LoVo (cell line): ENCODE measurements around the gene TMEM86A.
"Not testable (repeated sequence)": the region's sequence is repeated elsewhere in the genome, so short reads cannot be mapped to it uniquely, and the experiment has no call there.

Experiments
- DNase-seq: peaks from one replicate; pipeline ENCODE4 v3.0.0-alpha.2; 2016; ENCODE audit warnings: low spot score

TMEM86A gene, protein sequence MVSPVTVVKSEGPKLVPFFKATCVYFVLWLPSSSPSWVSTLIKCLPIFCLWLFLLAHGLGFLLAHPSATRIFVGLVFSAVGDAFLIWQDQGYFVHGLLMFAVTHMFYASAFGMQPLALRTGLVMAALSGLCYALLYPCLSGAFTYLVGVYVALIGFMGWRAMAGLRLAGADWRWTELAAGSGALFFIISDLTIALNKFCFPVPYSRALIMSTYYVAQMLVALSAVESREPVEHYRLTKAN

DNA sequence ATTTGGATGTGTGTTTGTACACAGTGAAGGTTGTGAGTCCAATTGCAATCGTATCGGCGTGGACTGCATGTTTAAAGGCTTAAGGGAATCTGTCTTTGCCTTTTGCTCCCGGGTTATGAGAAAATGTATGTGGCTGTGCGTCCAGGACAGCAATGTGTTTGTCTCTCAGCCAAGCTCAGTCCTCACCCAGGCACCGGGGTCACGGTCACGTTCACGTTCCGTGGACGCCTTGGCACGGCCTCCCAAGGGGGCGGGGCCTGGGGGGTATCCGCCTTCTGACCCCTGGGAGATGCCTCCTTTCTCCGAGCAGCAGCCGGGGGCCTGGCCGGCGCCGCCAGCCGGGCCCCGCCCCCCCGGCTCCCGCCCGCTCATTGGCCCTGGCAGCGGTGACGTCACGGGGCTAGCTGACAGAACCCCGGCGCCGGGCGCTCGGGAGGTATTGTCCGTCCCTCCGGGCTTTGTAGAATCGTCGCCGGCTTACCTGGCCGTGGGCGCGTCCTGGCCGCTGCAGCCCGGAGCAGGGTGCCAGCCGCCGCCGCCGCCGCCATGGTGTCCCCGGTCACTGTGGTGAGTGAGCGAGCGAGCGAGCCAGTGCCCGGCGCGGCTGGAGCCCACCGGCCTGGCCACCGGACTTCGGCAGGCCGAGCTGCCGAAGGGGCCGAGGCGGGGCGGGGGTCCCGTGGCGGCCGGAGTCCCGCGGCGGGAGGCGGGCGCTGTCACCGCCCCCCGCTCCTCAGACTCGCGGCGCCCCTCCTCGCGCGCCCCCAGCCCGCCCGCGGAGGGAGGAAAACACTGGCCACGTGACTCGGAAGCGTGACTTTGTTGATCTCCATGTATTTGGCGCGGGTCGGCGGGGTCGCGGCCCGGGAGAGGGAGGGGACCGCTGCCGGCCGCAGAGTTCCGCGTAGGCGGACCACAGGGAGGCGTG, at the start of gene TMEM86A:
TMEM86A (plus strand) TSS at position 439 of the 928 bp plus-strand sequence; CDS start at position 547, 108 bp downstream.
- DNase-seq = peak; percentile 85

DNA sequence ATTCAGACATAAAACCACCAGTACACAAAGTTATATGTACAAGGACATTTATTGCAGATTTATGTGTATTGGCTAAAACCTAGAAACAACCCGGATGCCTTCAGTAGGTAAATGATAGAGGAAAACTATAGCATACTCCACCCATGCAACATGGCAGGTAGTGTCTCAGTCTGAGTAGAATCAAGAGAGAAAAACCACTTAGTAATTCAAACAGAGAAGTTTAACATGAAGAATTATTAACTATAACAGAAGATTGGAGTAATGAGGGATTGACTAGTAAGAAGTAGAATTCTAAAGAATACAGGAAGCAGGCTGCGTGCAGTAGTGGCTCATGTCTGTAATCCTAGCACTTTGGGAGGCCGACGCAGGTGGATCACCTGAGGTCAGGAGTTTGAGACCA, 48.2 kb upstream of the TMEM86A start:
- DNase-seq = no peak

DNA sequence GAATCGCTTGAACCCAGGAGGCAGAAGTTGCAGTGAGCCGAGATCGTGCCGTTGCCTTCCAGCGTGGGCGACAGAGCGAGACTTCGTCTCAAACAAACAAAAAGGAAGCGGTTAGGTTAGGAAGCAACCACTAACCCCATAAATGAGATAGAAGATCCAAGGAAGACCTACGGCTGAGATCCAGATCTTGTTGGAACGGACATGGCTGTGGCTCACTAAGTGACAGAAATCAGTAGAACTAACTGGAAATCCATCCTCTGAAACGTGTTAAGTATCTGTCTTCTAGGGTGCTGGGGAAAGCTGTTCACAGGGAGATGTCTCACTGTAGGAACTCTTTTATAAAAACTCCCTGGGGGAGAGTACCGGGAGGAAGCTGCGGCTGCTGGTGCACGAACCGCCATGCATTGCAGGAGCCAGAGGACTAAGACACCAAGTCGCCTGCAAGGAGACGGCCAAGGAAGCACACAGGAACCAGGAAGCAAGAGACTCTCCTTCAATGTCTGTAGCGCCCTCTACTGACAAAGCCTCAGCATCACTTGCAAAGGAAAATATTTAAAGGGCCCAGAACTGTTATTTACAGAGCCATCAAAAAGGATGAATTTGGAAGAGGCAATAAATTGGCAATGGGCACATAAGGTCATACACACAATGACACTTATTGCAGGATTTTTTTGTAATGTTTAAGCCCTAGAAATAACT, 47.6 kb upstream of the TMEM86A start:
- DNase-seq = peak; percentile 65

DNA sequence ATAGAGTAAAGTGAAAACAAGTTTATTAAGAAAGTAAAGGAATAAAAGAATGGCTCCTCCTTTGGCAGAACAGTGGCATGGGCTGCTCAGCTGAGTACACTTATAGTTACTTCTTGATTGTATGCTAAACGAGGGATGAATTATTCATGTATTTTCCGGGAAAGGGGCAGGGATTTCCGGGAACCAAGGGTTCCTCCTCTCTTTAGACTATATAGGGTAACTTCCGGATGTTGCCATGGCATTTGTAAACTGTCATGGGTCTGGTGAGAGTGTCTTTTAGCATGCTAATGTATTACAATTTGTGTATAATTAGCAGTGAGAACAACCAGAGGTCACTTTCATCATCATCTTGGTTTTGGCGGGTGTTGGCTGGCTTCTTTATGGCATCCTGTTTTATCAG, 40.9 kb upstream of the TMEM86A start:
- no peak for DNase-seq

DNA sequence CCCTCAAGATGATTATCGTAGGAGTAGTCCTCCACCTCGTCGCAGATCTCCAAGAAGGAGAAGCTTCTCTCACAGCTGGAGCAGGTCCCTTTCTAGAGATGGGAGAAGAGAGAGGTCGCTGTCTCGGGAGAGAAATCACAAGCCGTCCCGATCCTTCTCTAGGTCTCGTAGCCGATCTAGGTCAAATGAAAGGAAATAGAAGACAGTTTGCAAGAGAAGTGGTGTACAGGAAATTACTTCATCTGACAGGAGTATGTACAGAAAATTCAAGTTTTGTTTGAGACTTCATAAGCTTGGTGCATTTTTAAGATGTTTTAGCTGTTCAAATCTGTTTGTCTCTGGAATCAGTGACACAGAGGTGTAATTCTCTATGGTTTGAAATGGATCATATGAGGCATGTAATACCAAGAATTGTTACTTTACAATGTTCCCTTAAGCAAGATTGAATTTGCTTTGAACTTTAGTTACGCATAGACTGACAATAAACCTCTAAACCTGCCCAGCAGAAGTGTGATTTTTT, 33.2 kb upstream of the TMEM86A start:
- not testable (repeated sequence) for DNase-seq

DNA sequence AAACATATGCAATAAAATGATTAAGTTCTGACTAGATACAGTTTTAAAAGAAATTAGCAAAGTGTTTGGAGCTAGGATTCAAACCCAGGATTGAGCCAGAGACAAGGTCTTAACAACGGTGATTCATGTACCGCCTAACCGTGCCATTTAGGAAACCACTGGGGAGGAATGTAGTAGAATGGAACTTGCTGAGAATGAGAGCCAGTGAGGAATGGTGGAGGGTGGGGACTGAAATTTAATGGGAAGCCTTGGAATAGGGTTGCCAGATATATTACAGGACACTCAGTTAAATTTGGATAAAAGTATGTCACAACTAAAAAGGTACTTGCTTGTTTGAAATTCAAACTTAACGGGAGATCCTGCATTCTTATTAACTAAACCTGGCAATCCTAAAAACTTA, 30.4 kb upstream of the TMEM86A start:
- no peak for DNase-seq

DNA sequence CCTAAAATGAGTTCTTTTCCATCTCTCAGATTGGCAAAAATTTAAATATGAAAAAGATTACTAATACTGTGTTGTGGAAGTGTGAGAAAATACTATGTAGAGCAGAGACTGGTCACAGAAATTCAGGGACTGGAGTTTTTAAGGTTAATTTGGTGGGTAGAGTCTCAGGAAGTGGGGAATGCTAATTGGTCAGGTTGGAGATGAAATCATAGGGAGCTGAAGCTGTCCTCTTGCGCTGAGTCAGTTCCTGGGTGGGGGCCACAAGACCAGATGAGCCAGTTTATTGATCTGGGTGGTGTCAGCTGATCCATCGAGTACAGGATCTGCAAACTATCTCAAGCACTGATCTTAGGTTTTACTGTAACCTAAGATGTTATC, 29.4 kb upstream of the TMEM86A start:
- no peak for DNase-seq

DNA sequence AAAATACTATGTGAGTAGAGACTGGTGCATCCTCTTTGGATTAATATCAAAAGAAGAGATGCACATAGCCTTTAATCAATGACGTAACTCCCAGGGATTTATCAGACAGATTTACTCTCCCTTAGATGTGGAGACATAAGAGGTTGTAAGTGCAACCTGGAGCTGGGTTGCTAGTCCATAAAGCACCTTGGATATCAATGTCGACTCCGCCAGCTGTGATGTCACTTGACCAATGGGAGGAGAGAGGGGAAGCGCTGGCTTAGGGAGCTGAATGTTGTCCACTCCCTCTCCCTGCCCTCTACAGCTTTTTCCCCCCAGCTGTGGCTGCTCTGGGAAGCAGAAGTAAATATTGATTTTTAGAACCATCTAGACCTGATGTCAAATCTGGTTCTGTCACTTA, 28.9 kb upstream of the TMEM86A start:
- no peak for DNase-seq

DNA sequence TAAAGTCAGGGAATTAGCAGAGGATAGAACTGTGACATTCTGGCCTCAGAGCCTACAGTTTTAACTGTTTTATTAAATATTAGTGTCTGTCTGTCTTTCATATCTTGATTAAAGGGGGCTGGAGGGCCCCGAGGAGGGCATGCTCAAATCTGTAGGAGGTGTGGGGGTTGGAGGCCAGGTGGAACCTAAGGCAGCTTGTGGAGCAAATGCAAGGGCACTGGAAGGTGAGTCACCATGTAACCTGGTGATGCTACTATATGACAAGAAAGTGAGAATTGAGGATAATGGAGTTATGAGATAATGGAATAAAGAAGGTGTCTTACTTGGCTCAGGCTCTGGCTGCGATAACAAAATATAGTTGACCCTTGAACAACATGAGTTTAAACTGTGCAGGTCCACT, 27.3 kb upstream of the TMEM86A start:
- DNase-seq = no peak

DNA sequence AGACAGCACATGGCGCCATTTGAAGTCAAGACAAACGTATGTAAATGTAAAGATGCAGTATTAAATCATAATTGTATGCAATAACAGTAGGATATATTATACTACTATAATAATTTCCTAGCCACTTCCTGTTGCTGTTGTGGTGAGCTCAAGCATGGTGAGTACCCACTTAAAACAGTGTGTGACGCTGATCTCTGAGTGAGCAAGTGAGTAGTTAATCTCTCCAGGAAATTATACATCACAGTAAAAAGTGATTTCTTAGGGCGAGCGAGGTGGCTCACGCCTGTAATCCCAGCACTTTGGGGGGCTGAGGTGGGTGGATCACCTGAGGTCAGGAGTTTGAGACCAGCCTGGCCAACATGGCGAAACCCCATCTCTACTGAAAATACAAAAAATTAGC, 26.4 kb upstream of the TMEM86A start:
- DNase-seq = not testable (repeated sequence)

DNA sequence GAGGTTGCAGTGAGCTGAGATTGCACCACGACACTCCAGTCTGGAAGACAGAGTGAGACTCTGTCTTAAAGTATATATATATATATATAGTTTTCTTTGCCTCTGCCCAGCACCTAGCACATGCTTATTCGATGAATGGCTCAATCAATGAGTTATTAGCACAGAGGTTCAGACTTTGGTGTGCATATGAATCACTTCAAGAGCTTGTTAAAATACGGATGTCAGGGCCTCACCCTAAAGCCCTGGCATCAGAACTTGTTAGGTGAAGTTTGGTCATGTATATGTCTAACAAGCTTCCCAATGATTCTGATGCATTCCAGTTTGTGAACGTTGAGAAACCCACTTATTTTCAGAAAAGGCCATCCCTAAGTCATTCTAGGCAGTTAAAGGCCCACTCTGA, 21.8 kb upstream of the TMEM86A start:
- DNase-seq = no peak

DNA sequence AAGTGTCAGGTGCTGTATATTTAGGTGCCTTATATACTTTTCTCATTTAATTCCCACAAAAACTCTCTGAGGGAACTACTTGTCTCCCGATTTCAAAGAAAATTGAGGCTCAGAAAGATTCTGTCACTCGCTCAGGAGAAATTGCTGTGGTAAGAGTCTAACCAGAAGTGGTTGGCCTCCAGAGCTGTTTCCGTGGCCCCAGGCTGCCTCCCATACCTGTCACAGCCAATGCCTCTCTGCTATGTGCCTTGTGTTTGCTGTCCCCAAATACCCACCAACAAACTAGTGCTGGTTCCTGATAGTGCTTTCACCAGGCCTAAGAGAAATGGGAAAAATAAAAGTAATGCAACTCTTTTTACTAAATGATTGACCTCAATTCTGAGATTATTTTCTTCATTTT, 21.0 kb upstream of the TMEM86A start:
- no peak for DNase-seq

DNA sequence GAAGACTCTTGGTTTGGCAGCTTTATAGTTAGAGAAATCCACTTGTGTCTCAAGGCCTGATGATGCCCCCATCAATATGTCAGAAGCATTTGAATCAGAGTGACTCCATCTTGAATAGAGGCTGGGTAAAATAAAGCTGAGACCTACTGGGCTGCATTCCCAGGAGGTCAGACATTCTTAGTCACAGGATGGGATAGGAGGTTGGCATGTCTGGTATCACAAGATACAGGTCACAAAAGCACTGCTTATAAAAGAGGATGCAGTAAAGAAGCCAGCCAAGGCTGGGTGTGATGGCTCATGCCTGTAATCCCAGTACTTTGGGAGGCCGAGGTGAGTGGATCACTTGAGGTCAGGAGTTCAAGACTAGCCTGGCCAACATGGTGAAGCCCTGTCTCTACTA, 16.6 kb upstream of the TMEM86A start:
- DNase-seq = not testable (repeated sequence)

DNA sequence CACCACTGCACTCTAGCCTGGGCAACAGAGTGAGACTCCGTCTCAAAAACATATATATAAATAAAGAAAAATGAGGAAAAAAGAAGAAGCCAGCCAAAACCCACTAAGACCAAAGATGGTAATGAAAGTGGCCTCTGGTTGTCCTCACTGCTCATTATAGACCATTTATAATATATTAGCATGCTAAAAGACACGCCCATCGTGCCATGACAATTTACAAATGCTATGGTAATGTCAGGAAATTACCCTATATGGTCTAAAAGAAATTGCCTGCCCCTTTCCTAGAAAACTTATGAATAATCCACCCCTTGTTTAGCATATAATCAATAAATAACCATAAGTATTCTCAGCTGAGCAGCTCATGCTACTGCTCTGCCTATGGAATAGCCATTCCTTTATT, 16.1 kb upstream of the TMEM86A start:
- DNase-seq = no peak

DNA sequence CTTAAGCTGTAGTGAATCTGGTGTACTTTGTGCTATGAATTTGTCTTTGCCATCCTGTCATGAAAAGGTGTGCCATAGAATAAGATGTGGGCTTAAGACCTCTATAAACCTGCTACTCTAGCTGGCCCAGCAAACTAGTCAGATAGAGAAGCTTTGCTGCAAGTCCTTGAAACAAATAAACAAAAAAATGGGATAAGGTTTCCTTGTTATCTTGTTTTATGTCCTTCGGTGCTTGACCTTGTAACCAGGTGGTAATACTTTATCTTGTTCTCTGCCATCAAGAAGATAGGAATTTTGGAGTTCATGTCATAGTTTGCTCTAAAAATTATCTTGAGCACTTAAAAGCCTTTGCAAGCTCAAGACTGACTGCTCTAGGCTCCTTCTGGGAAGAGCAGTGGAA, 14.3 kb upstream of the TMEM86A start:
- no peak for DNase-seq

DNA sequence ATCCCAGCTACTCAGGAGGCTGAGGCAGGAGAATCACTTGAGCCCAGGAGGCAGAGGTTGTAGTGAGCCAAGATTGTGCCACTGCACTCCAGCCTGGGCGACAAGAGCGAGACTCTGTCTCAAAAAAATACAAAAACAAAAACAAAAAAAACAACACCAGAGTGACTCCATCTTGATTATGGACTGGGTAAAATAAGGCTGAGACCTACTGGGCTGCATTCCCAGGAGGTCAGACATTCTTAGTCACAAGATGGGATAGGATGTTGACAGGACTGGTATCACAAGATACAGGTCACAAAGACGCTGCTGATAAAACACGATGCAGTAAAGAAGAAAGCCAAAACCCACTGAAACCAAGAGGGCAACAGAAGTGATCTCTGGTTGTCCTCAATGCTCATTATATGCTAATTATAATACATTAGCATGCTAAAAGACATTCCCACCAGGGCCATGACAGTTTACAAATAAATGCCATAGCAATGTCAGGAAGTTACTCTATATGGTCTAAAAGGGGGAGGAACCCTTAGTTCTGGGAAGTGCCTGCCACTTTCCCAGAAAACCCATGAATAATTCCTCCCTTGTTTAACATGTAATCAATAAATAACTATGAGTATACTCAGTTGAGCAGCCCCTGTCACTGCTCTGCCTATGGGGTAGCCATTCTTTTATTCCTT, 7.0 kb upstream of the TMEM86A start:
- DNase-seq = not testable (repeated sequence)

DNA sequence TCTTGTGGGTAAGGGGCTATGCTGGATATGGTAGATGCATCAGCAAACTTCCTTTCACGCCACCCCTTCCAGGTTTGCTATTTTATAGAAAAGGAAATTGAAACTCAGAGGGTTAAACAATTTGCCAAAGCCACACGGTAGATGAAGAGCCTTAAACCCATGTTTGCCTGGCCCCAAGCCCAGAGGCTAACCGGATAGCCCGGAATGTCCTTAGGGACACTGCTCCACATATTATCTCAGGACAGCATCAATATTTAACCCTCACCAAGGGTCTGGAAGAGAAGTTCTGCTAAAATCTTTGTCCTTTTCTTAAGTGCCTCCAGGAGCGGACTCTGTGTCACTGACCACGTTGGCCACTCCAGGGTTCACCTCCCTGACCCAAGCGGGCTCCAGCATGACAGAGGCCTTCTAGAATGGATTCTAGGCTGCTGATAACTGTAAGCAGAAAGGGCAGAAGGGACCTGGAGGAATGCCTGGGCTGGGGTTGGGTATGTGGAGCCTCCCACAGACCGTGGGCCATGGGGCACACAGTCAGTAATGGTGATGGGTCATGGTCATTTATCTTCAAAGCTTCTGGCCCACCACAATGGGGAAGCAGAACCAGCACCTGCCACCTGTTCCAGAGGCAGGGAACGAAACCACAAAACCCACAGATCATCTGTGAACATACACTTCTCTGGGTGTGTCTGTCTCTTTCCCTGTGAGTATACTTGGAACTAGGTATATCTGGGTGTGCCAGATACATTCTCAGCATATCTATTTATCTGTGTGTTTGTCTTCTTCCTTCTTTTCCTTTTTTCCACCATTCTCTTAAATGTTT, 5.4 kb upstream of the TMEM86A start:
- DNase-seq = no peak

DNA sequence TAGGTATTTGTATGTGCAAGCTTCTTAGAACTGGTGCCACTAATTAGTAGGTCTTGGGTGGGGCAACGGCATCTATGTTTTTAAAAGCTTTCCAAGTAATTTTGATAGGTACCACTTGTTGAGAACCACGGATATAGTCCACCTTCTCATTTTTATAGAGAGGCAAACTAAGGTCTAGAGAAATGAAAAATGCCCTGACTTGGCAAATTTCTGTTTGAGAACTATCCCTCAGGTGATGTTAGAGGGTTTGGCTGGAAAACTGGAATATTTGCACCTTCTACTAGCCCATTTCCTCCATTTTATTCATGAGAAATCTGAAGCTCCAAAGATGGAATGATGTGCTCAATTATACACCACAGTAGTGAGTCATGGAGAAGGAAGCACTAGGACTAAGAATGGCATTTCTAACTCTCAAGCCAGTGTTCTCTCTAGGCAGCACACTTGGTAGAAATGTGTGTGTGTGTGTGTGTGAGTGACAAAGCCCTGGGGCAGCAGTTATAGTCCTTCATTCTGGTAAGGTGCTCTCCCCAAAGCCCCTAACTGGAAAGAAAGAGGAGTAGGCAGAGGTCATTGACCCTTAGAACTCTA, 1.8 kb upstream of the TMEM86A start:
- DNase-seq = no peak

DNA sequence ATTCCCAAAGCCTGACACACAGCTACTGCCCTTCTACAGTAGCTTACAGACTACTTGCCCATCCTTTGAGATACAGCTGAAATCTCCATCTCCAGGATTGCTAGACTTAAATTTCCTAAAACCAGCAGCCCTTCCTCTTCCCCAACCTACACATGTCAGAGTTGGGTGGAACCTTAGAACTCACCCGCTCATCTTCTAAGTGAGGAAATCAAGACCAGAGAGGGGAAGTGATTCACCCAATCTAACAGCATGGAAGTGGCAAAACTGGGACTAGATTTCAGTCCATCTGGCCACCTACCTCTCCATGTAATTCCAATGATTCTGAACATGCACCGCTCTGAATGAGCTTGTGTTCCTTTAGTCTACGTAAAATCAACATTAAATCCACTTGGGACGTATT, 1.0 kb upstream of the TMEM86A start:
- no peak for DNase-seq

DNA sequence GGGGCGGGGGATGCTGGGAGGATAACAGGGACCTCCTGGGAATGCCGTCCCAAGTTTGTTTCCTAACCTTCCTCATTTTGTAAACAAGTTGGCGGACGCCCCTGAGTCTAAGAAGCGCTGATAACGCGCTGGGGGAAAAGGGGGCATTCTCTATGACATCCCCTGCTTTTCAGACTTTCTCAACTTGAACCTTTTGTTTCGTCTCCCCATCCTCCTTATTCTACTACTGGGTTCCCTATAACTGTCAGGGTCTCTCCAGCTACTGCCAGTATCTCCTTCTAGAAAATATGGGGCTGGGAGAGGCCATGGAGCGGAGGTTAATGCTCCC, 654 bp downstream of the TMEM86A start:
- no peak for DNase-seq

DNA sequence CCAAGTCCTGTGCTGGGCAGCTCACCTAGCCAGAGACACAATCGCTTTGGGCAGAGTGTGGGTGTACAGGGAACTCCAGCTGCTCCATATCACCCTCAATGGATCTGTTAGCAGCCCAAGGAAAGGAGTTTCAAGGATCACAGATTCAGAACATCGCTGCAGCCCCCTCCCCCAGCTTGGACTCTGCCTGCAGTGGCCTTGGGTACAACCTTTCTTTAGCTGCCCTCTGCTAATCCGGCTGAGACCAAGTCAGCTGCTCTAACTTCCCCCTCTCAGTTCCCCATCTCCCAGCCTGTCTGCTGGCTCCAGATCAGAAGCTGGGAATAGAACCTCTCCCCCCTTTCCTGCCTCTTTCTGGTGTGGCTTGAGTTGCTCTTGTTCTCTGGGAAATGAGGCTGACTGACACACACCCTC, 1.3 kb downstream of the TMEM86A start:
- no peak for DNase-seq
